GM12878 (cell line): ENCODE results near the gene DAAM1. TPM values are rescaled to one million over a fixed set of nuclear protein-coding genes. Genes with fewer than 3 reads are reported as not detected.

Experiments
- ATAC-seq: fragments of 200-7000 bp; cut with Tn5 transposase; 3 replicates; pipeline ENCODE4 v1.9.1; 2020; ENCODE audit warnings: mild to moderate bottlenecking, moderate library complexity
- BruUV-seq: library from RNA; stranded (reverse); fragments of 400-500 nt; replicated peaks from 2 replicates; lab custom pipeline; 2021; lab: Mats Ljungman, UMichigan
- CTCF ChIA-PET: fragments of 300-600 bp; sonication (Branson Sonifier 250); formaldehyde crosslinking; extraction: SDS; loops from one replicate; lab custom pipeline; 2021; ENCODE audit warnings: inconsistent platforms; lab: Yijun Ruan, JAX
- POLR2A ChIA-PET: fragments of 350-600 bp; formaldehyde crosslinking; extraction: SDS; loops from one replicate; lab custom pipeline; 2021; ENCODE audit warnings: inconsistent platforms; lab: Charles Lee
- RAD21 ChIA-PET: fragments of 300-600 bp; sonication (Branson Sonifier 250); formaldehyde crosslinking; loops from one replicate; lab custom pipeline; 2023; ENCODE audit warnings: antibody characterized with exemption; ENCODE audit not compliant: unreplicated experiment; lab: Charles Lee
- SMC1A ChIA-PET: fragments of 300-600 bp; sonication (Branson Sonifier 250); formaldehyde crosslinking; loops from one replicate; lab custom pipeline; 2023; ENCODE audit not compliant: unreplicated experiment, uncharacterized antibody; lab: Charles Lee
- DNase-seq: peaks from one replicate; pipeline ENCODE4 v3.0.0-alpha.2; 2011; ENCODE audit warnings: low read depth, low spot score
- FAIRE-seq: peaks from 3 replicates; lab custom pipeline; 2011; peaks lifted over from hg19 to GRCh38; lab: Jason Lieb, UNC
- H2AFZ ChIP-seq: 2 replicates; pipeline ENCODE4 v1.6.0; 2011; ENCODE audit warnings: low read depth, low read length, control low read depth; ENCODE audit not compliant: control insufficient read depth
- H3K27ac ChIP-seq: 2 replicates; pipeline ENCODE4 v1.5.1; 2011; ENCODE audit warnings: control low read depth; ENCODE audit not compliant: control insufficient read depth, insufficient read depth
- H3K27me3 ChIP-seq, 2 experiments: replicated peaks in 1 of 2; 2 replicates each; pipeline versions ENCODE4 v1.6.0 to v1.6.1; 2011; ENCODE audit warnings: low read length in 1 of 2; ENCODE audit not compliant: control insufficient read depth in 2 of 2, insufficient read depth in 2 of 2
- H3K36me3 ChIP-seq, 2 experiments: 2 replicates each; pipeline ENCODE4 v1.5.1; 2011; ENCODE audit warnings: low read length in 1 of 2; ENCODE audit not compliant: control insufficient read depth in 2 of 2, insufficient read depth in 2 of 2
- H3K4me1 ChIP-seq: 2 replicates; pipeline ENCODE4 v1.6.1; 2011; ENCODE audit warnings: mild to moderate bottlenecking, low read length, moderate library complexity, mixed read lengths; ENCODE audit not compliant: control insufficient read depth, insufficient read depth
- H3K4me2 ChIP-seq: 2 replicates; pipeline ENCODE4 v1.6.0; 2011; ENCODE audit warnings: control low read depth; ENCODE audit not compliant: control insufficient read depth, insufficient read depth
- H3K4me3 ChIP-seq: fragments of 200-600 bp; sonication (generic); 2 replicates; pipeline ENCODE4 v1.5.1; 2016
- H3K79me2 ChIP-seq: 2 replicates; pipeline ENCODE4 v1.6.0; 2011; ENCODE audit warnings: low read length; ENCODE audit not compliant: control insufficient read depth, insufficient read depth
- H3K9ac ChIP-seq: 2 replicates; pipeline ENCODE4 v1.8.0; 2011; ENCODE audit warnings: low read length, control low read depth, mixed read lengths; ENCODE audit not compliant: control insufficient read depth, insufficient read depth
- H3K9me3 ChIP-seq: replicated peaks from 3 replicates; pipeline ENCODE4 v1.5.1; 2011; ENCODE audit warnings: mild to moderate bottlenecking, low read length; ENCODE audit not compliant: control insufficient read depth, insufficient read depth
- H4K20me1 ChIP-seq: 2 replicates; pipeline ENCODE4 v1.6.0; 2011; ENCODE audit not compliant: control insufficient read depth, insufficient read depth
- CHD2 ChIP-seq: IDR thresholded peaks from 2 replicates; pipeline ENCODE4 v1.6.1; 2011; ENCODE audit warnings: low read depth, low read length, improper control_type of control experiment, borderline replicate concordance
- FOS ChIP-seq: IDR thresholded peaks from 3 replicates; pipeline ENCODE4 v1.6.1; 2011; ENCODE audit warnings: borderline replicate concordance; ENCODE audit not compliant: insufficient read length; ENCODE audit errors: extremely low read depth
- HDAC2 ChIP-seq: fragments of 200-600 bp; sonication (generic); IDR thresholded peaks from 2 replicates; pipeline ENCODE4 v1.6.1; 2017
- JUNB ChIP-seq: IDR thresholded peaks from 2 replicates; pipeline ENCODE4 v1.6.1; 2016; ENCODE audit warnings: antibody characterized with exemption, mild to moderate bottlenecking
- NFXL1 ChIP-seq: fragments of 450-650 bp; IDR thresholded peaks from 2 replicates; pipeline ENCODE4 v1.6.1; 2017; ENCODE audit warnings: antibody characterized with exemption, mild to moderate bottlenecking, borderline replicate concordance
- whole genome bisulfite sequencing: methylation state at CpG from one replicate; pipeline ENCODE4 v1.1.6; 2016; ENCODE audit warnings: low lambda C conversion rate; ENCODE audit not compliant: insufficient replicate concordance, insufficient coverage; ENCODE audit errors: missing lambda C conversion rate; 5-methylcytosine and 5-hydroxymethylcytosine counted together
- in situ Hi-C: fragments of 300-500 bp; cut with MboI; formaldehyde crosslinking; loops from 9 replicates; pipeline ENCODE4 v1.14.3; 2018; ENCODE audit warnings: mixed read lengths
- intact Hi-C: fragments of 100-400 bp; cut with micrococcal nuclease; formaldehyde crosslinking; loops from one replicate; pipeline ENCODE4 v1.14.2; 2022; ENCODE audit not compliant: unreplicated experiment
- polyA plus RNA-seq, 11 experiments: library from polyadenylated mRNA; depleted of rRNA in 4 of 11; unstranded in 6 of 11; stranded (reverse) in 5 of 11; fragments of >200 nt; fragmentation: Nextera tagmentation in 4 of 11; fragmentation: Illumina TruSeq in 1 of 11; extraction: Ambion mirVana in 4 of 11; extraction: Trizol in 1 of 11; gene quantifications; 1 replicate in 1 of 11; 2 replicates in 10 of 11; pipeline versions ENCODE4 v1.2.1 to v1.2.3, GENCODE V29; 2011 to 2016; ENCODE audit warnings: inconsistent platforms in 2 of 11, missing spikeins in 2 of 11, low read depth in 1 of 11
- total RNA-seq, 4 experiments: library from RNA; depleted of rRNA in 3 of 4; stranded (reverse); fragments of >200 nt in 3 of 4; fragmentation: Illumina TruSeq in 1 of 4; extraction: Trizol in 1 of 4; gene quantifications; 2 replicates each; pipeline versions ENCODE4 v1.2.1 to v1.2.3, GENCODE V29; 2013 to 2021
- TF ChIP-seq, protein P1 (sequence below): fragments of 150-350 bp; IDR thresholded peaks from 2 replicates; pipeline ENCODE4 v1.6.1; 2014; ENCODE audit warnings: mild to moderate bottlenecking, low read depth, low read length

DAAM1 gene
- total and polyA plus RNA-seq, 10 of the 15 experiments (the other 5 are each of a cell fraction or from before 2014, with no cell fraction given), result 13.8 to 32.4 (median 24.2) TPM

DNA sequence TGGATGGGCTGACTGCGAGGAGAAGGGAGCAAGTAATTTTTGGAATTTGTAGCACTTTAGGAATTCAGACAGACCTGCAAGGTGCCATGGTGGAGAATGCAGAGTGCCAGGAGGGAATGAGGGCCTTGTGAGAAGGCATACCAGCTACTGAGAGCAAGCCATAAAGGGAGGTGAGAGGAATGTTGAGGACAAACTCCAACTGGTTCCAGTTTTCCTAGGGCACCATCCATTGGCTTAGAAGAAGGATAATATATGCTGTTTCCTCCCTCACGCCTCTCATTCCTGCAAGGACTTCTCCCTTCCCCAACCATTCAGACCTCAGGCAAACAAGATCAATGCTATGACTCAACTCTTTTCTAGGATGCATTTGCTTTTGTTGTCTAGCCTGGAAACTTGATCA, 11.2 kb upstream of the DAAM1 start:
- RAD21 ChIA-PET, result interaction anchor here (2.5 kb wide), 1 partner anchor 12 kb away, joined by 9 read pairs; the partner anchor contains the start of gene DAAM1
- Histone ChIP-seq H3K4me2 (no peak overlapping the region), H3K4me1 (peaks cover 14% of the 10 kb centered on the region), H3K36me3 (no peaks in the 10 kb centered on the region), H3K79me2 (no peaks in the 10 kb centered on the region), H2AFZ (no peak overlapping the region), H4K20me1 (no peaks in the 10 kb centered on the region), H3K4me3 (no peak overlapping the region), H3K9me3 (no peaks in the 10 kb centered on the region), H3K27me3 (no peaks in the 10 kb centered on the region), H3K27ac (no peak overlapping the region), H3K9ac (no peak overlapping the region)
- TF ChIP-seq CHD2 (no peak), HDAC2 (no peak), NFXL1 (no peak), JUNB (no peak), FOS (no peak)
- TF ChIP-seq, protein P1, sequence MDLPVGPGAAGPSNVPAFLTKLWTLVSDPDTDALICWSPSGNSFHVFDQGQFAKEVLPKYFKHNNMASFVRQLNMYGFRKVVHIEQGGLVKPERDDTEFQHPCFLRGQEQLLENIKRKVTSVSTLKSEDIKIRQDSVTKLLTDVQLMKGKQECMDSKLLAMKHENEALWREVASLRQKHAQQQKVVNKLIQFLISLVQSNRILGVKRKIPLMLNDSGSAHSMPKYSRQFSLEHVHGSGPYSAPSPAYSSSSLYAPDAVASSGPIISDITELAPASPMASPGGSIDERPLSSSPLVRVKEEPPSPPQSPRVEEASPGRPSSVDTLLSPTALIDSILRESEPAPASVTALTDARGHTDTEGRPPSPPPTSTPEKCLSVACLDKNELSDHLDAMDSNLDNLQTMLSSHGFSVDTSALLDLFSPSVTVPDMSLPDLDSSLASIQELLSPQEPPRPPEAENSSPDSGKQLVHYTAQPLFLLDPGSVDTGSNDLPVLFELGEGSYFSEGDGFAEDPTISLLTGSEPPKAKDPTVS, result no peak
- no peak for FAIRE-seq
- WGBS, result 96% methylated on average over 2 of the region's 2 CpGs
- ATAC-seq, result no peak
- POLR2A ChIA-PET, result no interaction called here
- CTCF ChIA-PET, result interaction anchor here (0.6 to 1.2 kb wide), 2 partner anchors 11 to 605 kb away, joined by 3 to 4 read pairs; partner anchors contain the start of gene DAAM1
- DNase-seq, result no peak
- BruUV-seq, result no TSS peak
- in situ Hi-C loops (no loop called here), intact Hi-C loops (loop anchor here (5.0 kb wide), 1 partner anchor 40 kb away; no protein-coding TSS in a partner anchor)
- SMC1A ChIA-PET, result interaction anchor here (1.4 to 2.1 kb wide), 3 partner anchors 12 to 98 kb away, joined by 5 to 14 read pairs (median 8); partner anchors contain the start of gene DAAM1
